SK-N-DZ (cell line): ENCODE results near the gene SLX4.

ENCODE experiments used
- DNase-seq: peaks from one replicate; pipeline ENCODE4 v3.0.0-alpha.2; 2015; ENCODE audit warnings: low spot score

SLX4 gene

DNA sequence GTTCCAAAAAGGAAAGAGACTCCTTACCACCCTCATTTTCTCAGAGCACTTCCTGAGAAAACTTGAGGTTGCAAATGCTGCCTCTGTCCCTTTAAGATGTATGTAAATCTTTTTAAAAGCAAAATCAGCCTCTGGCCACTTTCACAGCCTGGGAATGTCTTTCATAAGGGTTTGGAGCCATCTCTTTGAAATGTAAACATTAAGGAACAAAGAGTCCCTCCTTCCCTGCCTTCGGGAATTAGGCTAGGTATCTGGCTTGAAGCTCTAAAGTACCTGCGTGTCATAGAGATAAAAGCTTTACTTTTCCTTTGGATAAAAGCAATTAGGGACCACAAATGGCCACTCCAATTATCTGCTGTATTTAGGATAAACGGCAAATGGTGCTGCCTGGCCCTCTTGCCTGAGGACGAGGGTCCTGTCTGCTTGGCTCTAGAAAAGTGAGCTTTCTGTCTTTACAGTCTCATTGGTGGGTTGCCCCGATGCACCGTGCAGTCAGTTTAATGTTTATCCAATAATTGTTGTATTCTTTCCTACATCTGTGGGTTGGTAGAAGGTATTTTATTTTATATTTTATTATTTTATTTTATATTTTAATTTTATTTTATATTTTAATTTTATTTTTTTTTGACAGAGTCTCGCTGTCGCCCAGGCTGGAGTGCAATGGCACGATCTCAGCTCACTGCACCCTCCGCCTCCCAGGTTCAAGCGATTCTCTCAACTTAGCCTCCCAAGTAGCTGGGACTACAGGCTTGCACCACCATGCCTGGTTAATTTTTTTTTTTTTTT lies 58.1 kb downstream of the SLX4 start:
- DNase-seq = no peak

- no peak for DNase-seq
Measured at GRCh38 chr16:3550851-3551847, 60.3 kb downstream of the SLX4 start.

DNA sequence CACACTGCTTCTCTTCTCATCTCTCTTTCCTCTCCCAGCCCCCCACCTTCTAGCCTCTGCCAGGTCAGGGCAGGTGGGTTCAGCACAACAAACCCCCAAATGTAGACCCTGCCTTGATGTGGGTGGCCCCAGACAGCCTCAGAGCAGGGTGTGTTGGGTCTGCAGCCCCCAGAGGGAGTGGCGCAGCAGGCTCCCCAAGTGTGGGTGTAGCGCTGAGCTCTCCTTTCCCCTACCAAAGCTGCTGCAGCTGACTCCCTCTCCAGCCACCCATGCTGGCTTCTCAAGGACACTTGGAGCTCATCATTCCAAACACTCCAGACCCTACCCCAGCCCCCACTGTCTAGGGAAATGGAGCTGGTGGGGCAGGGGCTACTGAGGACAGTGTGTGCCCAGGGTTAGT lies 61.5 kb downstream of the SLX4 start:
- no peak for DNase-seq

GRCh38 chr16:3548859-3549258 lies 62.5 kb downstream of the SLX4 start:
- DNase-seq = no peak

GRCh38 chr16:3548445-3548844 lies 63.0 kb downstream of the SLX4 start:
- no peak for DNase-seq

GRCh38 chr16:3546986-3547682 lies 64.3 kb downstream of the SLX4 start:
- no peak for DNase-seq

GRCh38 chr16:3542601-3543373 lies 68.6 kb downstream of the SLX4 start:
- DNase-seq = no peak

- no peak for DNase-seq
Measured at GRCh38 chr16:3541527-3542155, 69.8 kb downstream of the SLX4 start.

- DNase-seq = no peak
Measured at GRCh38 chr16:3538222-3538621, 73.2 kb downstream of the SLX4 start.

DNA sequence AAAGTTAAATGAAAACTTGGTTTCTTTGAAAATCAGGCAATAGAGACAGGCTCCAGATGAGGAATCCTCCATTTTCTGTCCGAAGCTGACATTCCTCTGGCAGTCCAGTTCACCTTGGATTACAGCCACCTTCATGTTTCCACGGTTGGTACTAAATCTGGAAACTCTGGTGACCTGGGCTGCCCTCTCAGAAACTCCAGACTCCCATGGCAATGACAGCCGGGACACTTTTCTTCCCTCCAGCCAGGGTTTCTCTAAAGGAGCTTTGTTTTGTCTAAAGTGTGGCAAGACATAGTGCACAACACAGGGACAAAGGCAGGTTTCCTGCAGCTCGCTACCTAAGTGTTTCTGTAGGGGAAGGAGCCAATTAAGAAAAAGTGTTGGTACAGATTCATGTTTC lies 74.6 kb downstream of the SLX4 start:
- DNase-seq = no peak

GRCh38 chr16:3536271-3536731 lies 75.1 kb downstream of the SLX4 start:
- DNase-seq = no peak

GRCh38 chr16:3534126-3534525 lies 77.3 kb downstream of the SLX4 start:
- no peak for DNase-seq

DNA sequence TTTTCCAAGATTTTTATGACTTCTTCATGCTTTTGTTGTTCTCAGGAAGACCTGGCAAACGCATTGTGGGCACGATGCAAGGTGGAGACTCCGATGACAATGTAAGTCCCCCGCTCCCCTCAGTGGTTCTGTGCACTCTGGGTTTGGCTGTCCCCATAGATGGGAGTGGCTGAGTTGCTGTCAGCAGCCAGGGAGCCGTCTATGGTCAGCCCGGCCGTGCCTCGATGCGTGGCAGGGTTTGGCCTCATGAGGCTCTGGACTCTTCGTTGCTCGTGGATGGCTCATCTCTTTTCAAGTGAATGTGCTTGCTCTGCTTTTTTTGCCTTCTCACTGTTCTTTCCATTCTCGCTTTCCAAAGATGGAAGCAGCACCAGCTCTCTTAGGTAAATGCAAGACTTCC lies 78.7 kb downstream of the SLX4 start:
- no peak for DNase-seq
